ENCODE results near the gene NMNAT2.

NMNAT2 gene

DNA sequence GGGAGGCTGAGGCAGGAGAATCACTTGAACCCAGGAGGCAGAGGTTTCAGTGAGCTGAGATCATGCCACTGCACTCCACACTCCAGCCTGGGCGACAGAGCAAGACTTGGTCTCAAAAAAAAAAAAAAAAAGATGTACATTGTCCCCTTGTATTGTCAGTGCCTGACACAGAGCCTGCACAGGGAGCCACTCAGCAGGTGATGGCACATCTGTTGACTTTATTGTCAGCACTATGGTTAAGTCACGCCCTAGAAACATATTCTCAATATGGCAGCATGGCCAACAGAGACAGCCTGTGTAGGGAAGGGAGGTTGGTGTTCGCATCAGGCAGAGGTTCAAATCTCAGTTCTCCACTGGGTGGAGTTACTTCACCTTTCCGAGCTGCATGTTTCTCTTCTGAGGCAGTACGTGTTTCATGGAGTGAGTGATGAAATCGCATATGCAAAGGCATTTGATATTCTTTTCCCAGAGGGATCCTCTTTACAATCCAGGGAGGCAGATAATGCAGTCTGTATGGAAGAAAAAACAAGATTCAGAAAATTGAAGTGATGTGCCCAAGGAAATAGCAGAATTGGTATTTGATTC is 211.6 kb downstream of the NMNAT2 start:
- H3K9me3 ChIP-seq (replicated peaks in 1 of 2; ENCODE audit: control insufficient read depth in 2 of 2, insufficient read depth in 1 of 2, low read depth in 1 of 2, low read length in 2 of 2), result no peaks in the 10 kb centered on the region
- H3K36me3 ChIP-seq (replicated peaks in 1 of 2; ENCODE audit: control insufficient read depth in 2 of 2, insufficient read depth in 2 of 2, low read length in 2 of 2), result no peaks in the 10 kb centered on the region
- DNase-seq (ENCODE audit: low spot score), result no peak
- H3K4me3 ChIP-seq (ENCODE audit: low read length in 2 of 2), result no peak overlapping the region
- no peak overlapping the region for H3K4ac ChIP-seq (ENCODE audit: low read length)
- H3K14ac ChIP-seq (ENCODE audit: low read length), result no peak overlapping the region
- no peaks in the 10 kb centered on the region for H3K4me1 ChIP-seq (ENCODE audit: control insufficient read depth in 2 of 2, insufficient read depth in 1 of 2, low read depth in 1 of 2, low read length in 2 of 2)
- no peak overlapping the region for H3K23ac ChIP-seq (ENCODE audit: low read depth, low read length, poor library complexity)
- no peak overlapping the region for H3K27ac ChIP-seq (replicated peaks; ENCODE audit: low read length)
- no peak overlapping the region for H2AFZ ChIP-seq (ENCODE audit: low read length)
- H2BK5ac ChIP-seq (ENCODE audit: low read length), result no peak overlapping the region
- H4K91ac ChIP-seq (ENCODE audit: low read depth, low read length, poor library complexity), result no peak overlapping the region
- no peak overlapping the region for H4K8ac ChIP-seq (ENCODE audit: low read depth, low read length)
- H2BK15ac ChIP-seq (ENCODE audit: low read length), result no peak overlapping the region
- WGBS, 2 donors (ENCODE audit: extremely low coverage in 2 of 2, insufficient read length in 2 of 2, insufficient replicate concordance in 1 of 2), result no CpG with 5 or more reads among the region's 6 CpGs
- no peak overlapping the region for H2BK120ac ChIP-seq (ENCODE audit: low read depth, low read length)
- H2BK12ac ChIP-seq (ENCODE audit: low read length), result no peak overlapping the region
- no peak overlapping the region for H3K18ac ChIP-seq (ENCODE audit: low read length)
- H3K4me2 ChIP-seq (ENCODE audit: insufficient read depth, low read length, poor library complexity, severe bottlenecking), result no peak overlapping the region
- no peaks in the 10 kb centered on the region for H3K79me1 ChIP-seq (ENCODE audit: low read depth, low read length)
- H3K27me3 ChIP-seq (ENCODE audit: control insufficient read depth in 3 of 3, insufficient read depth in 3 of 3, low read depth in 1 of 3, low read length in 3 of 3), result no peaks in the 10 kb centered on the region
- no peak overlapping the region for H2AK5ac ChIP-seq (ENCODE audit: low read depth, low read length)
- H3K9ac ChIP-seq (ENCODE audit: low read depth, low read length, poor library complexity), result no peak overlapping the region

DNA sequence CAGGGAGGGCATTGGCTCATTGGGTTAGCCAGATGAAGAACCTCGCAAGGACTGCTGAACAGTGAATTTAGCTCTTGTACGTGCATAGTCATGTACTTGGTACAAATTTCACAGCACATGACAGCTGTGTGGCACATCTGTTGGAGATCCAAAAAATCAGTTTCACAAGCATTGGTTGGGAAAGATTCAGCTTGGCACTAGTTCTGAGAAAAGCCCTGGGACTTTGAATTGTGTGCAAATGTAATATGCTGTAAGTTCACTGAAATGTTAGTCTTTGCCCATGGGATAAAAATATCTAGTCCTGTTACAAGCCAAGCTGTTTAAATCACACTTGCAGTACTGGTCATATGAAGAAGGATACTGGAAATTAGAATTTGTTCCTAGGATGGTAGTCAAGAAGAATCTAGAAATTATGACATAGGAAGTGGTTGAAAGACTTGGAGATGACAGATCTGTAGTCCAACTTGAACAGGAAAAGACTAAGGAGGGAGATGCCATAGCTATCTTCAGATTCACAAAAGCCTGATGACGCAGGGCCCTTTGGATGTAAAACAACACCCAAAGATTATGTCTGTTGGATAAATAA is 212.9 kb downstream of the NMNAT2 start:
- Histone ChIP-seq H3K27ac (replicated peaks; ENCODE audit: low read length) (no peak overlapping the region), H3K36me3 (replicated peaks in 1 of 2; ENCODE audit: control insufficient read depth in 2 of 2, insufficient read depth in 2 of 2, low read length in 2 of 2) (no peaks in the 10 kb centered on the region), H3K79me1 (ENCODE audit: low read depth, low read length) (no peaks in the 10 kb centered on the region), H3K18ac (ENCODE audit: low read length) (no peak overlapping the region), H2BK12ac (ENCODE audit: low read length) (no peak overlapping the region), H2BK5ac (ENCODE audit: low read length) (no peak overlapping the region), H2AK5ac (ENCODE audit: low read depth, low read length) (no peak overlapping the region), H2BK15ac (ENCODE audit: low read length) (no peak overlapping the region), H3K9me3 (replicated peaks in 1 of 2; ENCODE audit: control insufficient read depth in 2 of 2, insufficient read depth in 1 of 2, low read depth in 1 of 2, low read length in 2 of 2) (no peaks in the 10 kb centered on the region), H3K4me1 (ENCODE audit: control insufficient read depth in 2 of 2, insufficient read depth in 1 of 2, low read depth in 1 of 2, low read length in 2 of 2) (peaks cover 0 to 4% of the 10 kb centered on the region in 2 donors), H2AFZ (ENCODE audit: low read length) (no peak overlapping the region), H3K23ac (ENCODE audit: low read depth, low read length, poor library complexity) (no peak overlapping the region), H3K4me2 (ENCODE audit: insufficient read depth, low read length, poor library complexity, severe bottlenecking) (no peak overlapping the region), H2BK120ac (ENCODE audit: low read depth, low read length) (no peak overlapping the region), H3K4ac (ENCODE audit: low read length) (no peak overlapping the region), H3K4me3 (ENCODE audit: low read length in 2 of 2) (no peak overlapping the region), H3K27me3 (ENCODE audit: control insufficient read depth in 3 of 3, insufficient read depth in 3 of 3, low read depth in 1 of 3, low read length in 3 of 3) (no peaks in the 10 kb centered on the region), H3K9ac (ENCODE audit: low read depth, low read length, poor library complexity) (no peak overlapping the region), H4K91ac (ENCODE audit: low read depth, low read length, poor library complexity) (no peak overlapping the region), H3K14ac (ENCODE audit: low read length) (no peak overlapping the region), H4K8ac (ENCODE audit: low read depth, low read length) (no peak overlapping the region)
- DNase-seq (ENCODE audit: low spot score), result no peak
- WGBS, 2 donors (ENCODE audit: extremely low coverage in 2 of 2, insufficient read length in 2 of 2, insufficient replicate concordance in 1 of 2), result no CpG with 5 or more reads among the region's 3 CpGs

DNA sequence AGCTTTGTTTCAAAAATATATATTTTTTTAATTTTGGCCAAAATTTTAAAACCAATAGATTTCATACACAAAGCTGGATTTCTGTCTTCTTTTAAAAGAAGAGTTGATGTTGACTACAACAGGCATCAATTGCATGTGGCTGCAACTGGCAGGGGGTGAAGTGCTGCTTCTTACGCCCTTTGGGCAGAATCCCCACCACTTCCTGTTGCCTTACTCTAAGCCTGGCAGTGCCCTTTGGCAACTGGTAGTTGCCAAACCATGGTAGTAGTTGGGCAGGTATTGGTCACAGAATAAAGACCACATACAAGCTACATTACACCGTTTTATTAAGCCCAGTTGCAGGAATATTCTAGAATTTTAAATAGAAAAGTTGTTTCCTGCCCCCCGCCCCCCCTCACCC is 215.1 kb downstream of the NMNAT2 start:
- Histone ChIP-seq H2BK5ac (ENCODE audit: low read length) (no peak overlapping the region), H3K4me2 (ENCODE audit: insufficient read depth, low read length, poor library complexity, severe bottlenecking) (no peak overlapping the region), H3K4me1 (ENCODE audit: control insufficient read depth in 2 of 2, insufficient read depth in 1 of 2, low read depth in 1 of 2, low read length in 2 of 2) (peaks cover 0 to 7% of the 10 kb centered on the region in 2 donors), H3K9me3 (replicated peaks in 1 of 2; ENCODE audit: control insufficient read depth in 2 of 2, insufficient read depth in 1 of 2, low read depth in 1 of 2, low read length in 2 of 2) (no peaks in the 10 kb centered on the region), H2AK5ac (ENCODE audit: low read depth, low read length) (no peak overlapping the region), H4K8ac (ENCODE audit: low read depth, low read length) (no peak overlapping the region), H2BK120ac (ENCODE audit: low read depth, low read length) (no peak overlapping the region), H3K23ac (ENCODE audit: low read depth, low read length, poor library complexity) (no peak overlapping the region), H4K91ac (ENCODE audit: low read depth, low read length, poor library complexity) (no peak overlapping the region), H3K36me3 (replicated peaks in 1 of 2; ENCODE audit: control insufficient read depth in 2 of 2, insufficient read depth in 2 of 2, low read length in 2 of 2) (no peaks in the 10 kb centered on the region), H2AFZ (ENCODE audit: low read length) (no peak overlapping the region), H3K14ac (ENCODE audit: low read length) (no peak overlapping the region), H3K4me3 (ENCODE audit: low read length in 2 of 2) (no peak overlapping the region), H3K79me1 (ENCODE audit: low read depth, low read length) (no peaks in the 10 kb centered on the region), H3K9ac (ENCODE audit: low read depth, low read length, poor library complexity) (no peak overlapping the region), H3K27ac (replicated peaks; ENCODE audit: low read length) (no peak overlapping the region), H2BK15ac (ENCODE audit: low read length) (no peak overlapping the region), H3K27me3 (ENCODE audit: control insufficient read depth in 3 of 3, insufficient read depth in 3 of 3, low read depth in 1 of 3, low read length in 3 of 3) (no peaks in the 10 kb centered on the region), H3K4ac (ENCODE audit: low read length) (no peak overlapping the region), H3K18ac (ENCODE audit: low read length) (no peak overlapping the region), H2BK12ac (ENCODE audit: low read length) (no peak overlapping the region)
- DNase-seq (ENCODE audit: low spot score), result no peak
- WGBS, 2 donors (ENCODE audit: extremely low coverage in 2 of 2, insufficient read length in 2 of 2, insufficient replicate concordance in 1 of 2), result no CpG with 5 or more reads among the region's 3 CpGs

DNA sequence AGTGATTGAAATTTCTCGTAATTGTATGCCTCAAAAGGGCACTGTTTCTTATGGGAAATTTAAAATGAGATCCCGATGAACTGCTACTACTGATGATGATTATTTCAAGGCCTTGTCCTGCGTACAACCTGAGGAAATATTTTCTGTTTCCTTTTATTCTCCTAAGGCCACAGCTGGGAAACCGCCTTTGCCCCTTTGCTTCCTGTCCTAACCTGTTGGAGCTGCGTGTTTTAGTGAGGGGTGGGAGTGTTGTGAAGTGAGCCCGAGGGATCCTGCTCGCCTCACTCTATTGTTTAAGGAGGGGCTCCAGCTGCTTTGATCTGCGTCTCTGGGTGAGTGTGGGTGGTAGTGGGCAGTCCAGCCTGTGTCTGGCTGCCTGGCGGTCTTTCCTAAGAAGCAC is 217.7 kb downstream of the NMNAT2 start:
- Histone ChIP-seq H4K91ac (ENCODE audit: low read depth, low read length, poor library complexity) (no peak overlapping the region), H2BK12ac (ENCODE audit: low read length) (no peak overlapping the region), H2AK5ac (ENCODE audit: low read depth, low read length) (no peak overlapping the region), H3K4me2 (ENCODE audit: insufficient read depth, low read length, poor library complexity, severe bottlenecking) (no peak overlapping the region), H2BK120ac (ENCODE audit: low read depth, low read length) (no peak overlapping the region), H2BK5ac (ENCODE audit: low read length) (no peak overlapping the region), H3K4me1 (ENCODE audit: control insufficient read depth in 2 of 2, insufficient read depth in 1 of 2, low read depth in 1 of 2, low read length in 2 of 2) (peaks cover 3 to 9% of the 10 kb centered on the region in 2 donors), H3K14ac (ENCODE audit: low read length) (no peak overlapping the region), H3K4me3 (ENCODE audit: low read length in 2 of 2) (no peak overlapping the region), H2BK15ac (ENCODE audit: low read length) (no peak overlapping the region), H3K36me3 (replicated peaks in 1 of 2; ENCODE audit: control insufficient read depth in 2 of 2, insufficient read depth in 2 of 2, low read length in 2 of 2) (no peaks in the 10 kb centered on the region), H3K9ac (ENCODE audit: low read depth, low read length, poor library complexity) (peak overlapping the region; percentile 33), H3K27ac (replicated peaks; ENCODE audit: low read length) (no peak overlapping the region), H3K27me3 (ENCODE audit: control insufficient read depth in 3 of 3, insufficient read depth in 3 of 3, low read depth in 1 of 3, low read length in 3 of 3) (no peaks in the 10 kb centered on the region), H2AFZ (ENCODE audit: low read length) (peak overlapping the region; percentile 23), H3K4ac (ENCODE audit: low read length) (no peak overlapping the region), H3K79me1 (ENCODE audit: low read depth, low read length) (no peaks in the 10 kb centered on the region), H3K23ac (ENCODE audit: low read depth, low read length, poor library complexity) (no peak overlapping the region), H4K8ac (ENCODE audit: low read depth, low read length) (no peak overlapping the region), H3K9me3 (replicated peaks in 1 of 2; ENCODE audit: control insufficient read depth in 2 of 2, insufficient read depth in 1 of 2, low read depth in 1 of 2, low read length in 2 of 2) (no peaks in the 10 kb centered on the region), H3K18ac (ENCODE audit: low read length) (peak overlapping the region; percentile 44)
- no peak for DNase-seq (ENCODE audit: low spot score)
- WGBS, 2 donors (ENCODE audit: extremely low coverage in 2 of 2, insufficient read length in 2 of 2, insufficient replicate concordance in 1 of 2), result no CpG with 5 or more reads among the region's 9 CpGs
